ENCODE results near the gene EXOC6B.

DNA sequence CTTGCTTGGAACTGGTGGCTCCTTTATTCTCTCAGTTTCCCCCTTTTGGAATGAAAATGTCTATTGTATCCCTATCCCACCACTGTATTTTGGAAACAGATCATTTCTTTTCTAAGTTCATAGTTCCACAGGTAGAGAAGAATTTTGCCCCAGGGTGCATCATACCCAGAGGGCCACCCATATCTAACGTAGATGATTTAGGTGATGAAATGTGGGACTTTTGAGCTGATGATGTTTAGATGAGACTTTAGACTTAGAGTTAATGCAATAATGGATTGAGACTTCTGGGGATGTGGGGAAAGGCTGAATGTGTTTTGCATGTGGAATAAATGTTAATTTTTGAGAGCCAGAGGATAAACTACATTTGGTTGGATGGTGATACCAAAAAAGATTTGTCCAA is 570.3 kb downstream of the EXOC6B start:
- TF ChIP-seq EZH2phosphoT487 (IDR thresholded peaks at IDR 0.05; ENCODE audit: insufficient read depth, low read depth) (no peak), EZH2 (IDR thresholded peaks at IDR 0.05; ENCODE audit: insufficient read depth, poor library complexity, severe bottlenecking) (no peak)
